CD4-positive, alpha-beta T cell treated with Interleukin-15 for 4 hours (primary cell): ENCODE results near the gene ZBTB24.

Source experiments
- DNase-seq: peaks from one replicate; pipeline ENCODE4 v3.0.0-alpha.2; 2020; ENCODE audit warnings: low spot score

The ZBTB24 gene

GRCh38 chr6:109498936-109499335, 15.9 kb upstream of the ZBTB24 start:
- DNase-seq, result no peak

GRCh38 chr6:109498052-109498451, 15.0 kb upstream of the ZBTB24 start:
- DNase-seq, result no peak

- DNase-seq, result no peak
These were observed 13.2 kb upstream of the ZBTB24 start for GRCh38 chr6:109496036-109496772.

- no peak for DNase-seq
These were observed 10.8 kb upstream of the ZBTB24 start for GRCh38 chr6:109493865-109494264.

GRCh38 chr6:109491207-109491938, 8.4 kb upstream of the ZBTB24 start:
- DNase-seq, result peak; percentile 43

- DNase-seq, result no peak
These were observed 7.7 kb upstream of the ZBTB24 start for GRCh38 chr6:109490713-109491112.

- no peak for DNase-seq
These were observed 5.0 kb upstream of the ZBTB24 start for GRCh38 chr6:109488001-109488400.

- no peak for DNase-seq
These were observed 3.0 kb upstream of the ZBTB24 start for GRCh38 chr6:109486068-109486467.

- DNase-seq, result no peak
These were observed 2.4 kb upstream of the ZBTB24 start for GRCh38 chr6:109485266-109485935.

- no peak for DNase-seq
These were observed 1.1 kb upstream of the ZBTB24 start for GRCh38 chr6:109484122-109484521.

- no peak for DNase-seq
These were observed 677 bp upstream of the ZBTB24 start for GRCh38 chr6:109483735-109484057.

GRCh38 chr6:109480993-109481480, 2.0 kb downstream of the ZBTB24 start:
- no peak for DNase-seq

- DNase-seq, result peak; percentile 37
These were observed 4.0 kb downstream of the ZBTB24 start for GRCh38 chr6:109478841-109479624.

- DNase-seq, result no peak
These were observed 4.7 kb downstream of the ZBTB24 start for GRCh38 chr6:109478222-109478805.

GRCh38 chr6:109477725-109478124, 5.3 kb downstream of the ZBTB24 start:
- DNase-seq, result no peak

- DNase-seq, result no peak
These were observed 5.8 kb downstream of the ZBTB24 start for GRCh38 chr6:109477184-109477583.

- no peak for DNase-seq
These were observed 7.4 kb downstream of the ZBTB24 start for GRCh38 chr6:109475625-109476024.

GRCh38 chr6:109474995-109475394, 8.0 kb downstream of the ZBTB24 start:
- no peak for DNase-seq

GRCh38 chr6:109473120-109473519, 9.9 kb downstream of the ZBTB24 start:
- no peak for DNase-seq

GRCh38 chr6:109472132-109472995, 10.7 kb downstream of the ZBTB24 start:
- DNase-seq, result no peak
